ENCODE measurements around the gene MAX.

MAX gene

DNA sequence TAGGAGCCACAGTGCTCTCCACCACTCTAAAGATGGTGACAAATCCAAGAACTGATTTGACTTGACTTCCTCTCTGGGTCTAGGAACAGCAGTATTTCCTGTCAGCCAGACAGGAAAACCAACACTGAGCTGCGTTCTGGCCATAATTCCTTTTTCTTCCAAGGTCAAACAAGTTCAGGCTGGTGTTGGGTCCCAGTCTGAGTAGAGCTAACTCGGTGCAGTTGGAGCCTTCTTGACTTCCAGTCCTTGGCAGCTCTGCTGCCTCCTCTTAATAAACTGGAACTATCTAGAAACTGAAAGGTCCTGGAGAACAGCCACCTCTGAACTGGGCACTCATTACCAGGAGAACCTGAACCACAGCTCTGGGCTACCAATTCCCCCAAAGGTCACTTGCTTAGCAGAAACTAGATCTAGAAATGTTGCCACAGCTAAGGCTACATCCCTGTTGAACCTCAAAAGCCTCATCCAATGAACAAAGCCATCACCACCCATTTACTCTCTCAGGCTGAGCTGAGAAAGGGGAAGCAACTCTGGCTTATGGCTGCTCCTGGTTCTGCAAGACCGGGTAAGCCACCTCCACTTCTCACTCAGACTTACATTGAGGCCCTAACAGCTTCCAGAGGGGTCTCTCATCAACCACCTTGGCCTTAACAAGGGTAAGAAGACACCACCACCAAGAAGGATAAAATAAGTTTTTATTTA, 27.7 kb downstream of the MAX start:
- Histone ChIP-seq H3K27me3 (replicated peaks; ENCODE audit: insufficient read depth, low read length) (no peaks in the 10 kb centered on the region), H3K4me1 (ENCODE audit: low read length) (peaks cover 4% of the 10 kb centered on the region; the same call in 1 of the 2 replicates), H3K9me2 (replicated peaks; ENCODE audit: insufficient read depth, low read length) (no peaks in the 10 kb centered on the region), H3K9ac (ENCODE audit: low read length) (no peak overlapping the region), H3K79me2 (ENCODE audit: low read length) (no peaks in the 10 kb centered on the region), H4K20me1 (ENCODE audit: insufficient read depth, low read length) (no peaks in the 10 kb centered on the region), H3F3A (ENCODE audit: insufficient read depth, low read length) (peaks cover 6% of the 10 kb centered on the region), H3K4me2 (ENCODE audit: low read depth, low read length) (no peak overlapping the region), H3K4me3 (ENCODE audit: low read length) (no peak overlapping the region), H3K27ac (ENCODE audit: low read length) (no peak overlapping the region), H3K9me3 (replicated peaks; ENCODE audit: insufficient read depth, low read length) (no peaks in the 10 kb centered on the region), H3K36me3 (replicated peaks; ENCODE audit: insufficient read depth, low read length) (no peaks in the 10 kb centered on the region), H2AFZ (ENCODE audit: low read length) (no peak overlapping the region)
- TF ChIP-seq, protein P1, sequence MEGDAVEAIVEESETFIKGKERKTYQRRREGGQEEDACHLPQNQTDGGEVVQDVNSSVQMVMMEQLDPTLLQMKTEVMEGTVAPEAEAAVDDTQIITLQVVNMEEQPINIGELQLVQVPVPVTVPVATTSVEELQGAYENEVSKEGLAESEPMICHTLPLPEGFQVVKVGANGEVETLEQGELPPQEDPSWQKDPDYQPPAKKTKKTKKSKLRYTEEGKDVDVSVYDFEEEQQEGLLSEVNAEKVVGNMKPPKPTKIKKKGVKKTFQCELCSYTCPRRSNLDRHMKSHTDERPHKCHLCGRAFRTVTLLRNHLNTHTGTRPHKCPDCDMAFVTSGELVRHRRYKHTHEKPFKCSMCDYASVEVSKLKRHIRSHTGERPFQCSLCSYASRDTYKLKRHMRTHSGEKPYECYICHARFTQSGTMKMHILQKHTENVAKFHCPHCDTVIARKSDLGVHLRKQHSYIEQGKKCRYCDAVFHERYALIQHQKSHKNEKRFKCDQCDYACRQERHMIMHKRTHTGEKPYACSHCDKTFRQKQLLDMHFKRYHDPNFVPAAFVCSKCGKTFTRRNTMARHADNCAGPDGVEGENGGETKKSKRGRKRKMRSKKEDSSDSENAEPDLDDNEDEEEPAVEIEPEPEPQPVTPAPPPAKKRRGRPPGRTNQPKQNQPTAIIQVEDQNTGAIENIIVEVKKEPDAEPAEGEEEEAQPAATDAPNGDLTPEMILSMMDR (IDR thresholded peaks at IDR 0.05; ENCODE audit: low read length) = no peak
- TF ChIP-seq EZH2phosphoT487 (IDR thresholded peaks at IDR 0.05; ENCODE audit: low read length) (no peak), EZH2 (optimal IDR thresholded peaks at IDR 0.05; ENCODE audit: low read depth, low read length) (no peak)
- DNase-seq = no peak

DNA sequence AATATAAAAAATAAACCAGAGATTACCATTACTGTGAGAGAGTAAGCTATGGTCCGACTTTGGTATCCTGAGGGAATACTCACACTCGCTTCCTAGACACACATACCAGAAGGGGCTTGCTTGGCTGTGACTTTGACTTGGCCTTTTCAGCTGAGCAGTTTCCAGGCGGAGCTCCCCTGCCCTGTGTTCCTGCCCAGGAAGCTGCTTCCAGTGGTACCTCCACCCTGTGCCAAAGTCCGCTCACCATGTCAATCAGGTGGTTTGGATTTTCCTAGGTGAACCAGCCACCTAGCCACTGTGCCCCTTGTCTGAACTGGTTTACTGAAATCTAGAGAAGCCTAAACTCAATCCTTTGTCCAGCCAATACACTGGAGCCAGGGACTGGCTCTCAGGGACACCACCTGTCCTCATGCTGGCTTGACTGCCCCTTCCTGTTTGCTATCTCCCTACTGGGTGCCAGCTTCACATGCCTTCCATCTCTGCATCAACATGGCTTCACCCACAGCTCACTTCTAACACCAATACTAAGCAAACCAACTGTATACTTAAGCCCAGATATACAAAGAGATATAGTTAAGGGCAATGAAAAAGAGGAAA, 28.6 kb downstream of the MAX start:
- Histone ChIP-seq H4K20me1 (ENCODE audit: insufficient read depth, low read length) (no peaks in the 10 kb centered on the region), H3K4me1 (ENCODE audit: low read length) (peaks cover 4% of the 10 kb centered on the region; the same call in 1 of the 2 replicates), H3K27ac (ENCODE audit: low read length) (no peak overlapping the region), H3K36me3 (replicated peaks; ENCODE audit: insufficient read depth, low read length) (no peaks in the 10 kb centered on the region), H3K4me3 (ENCODE audit: low read length) (no peak overlapping the region), H3K9ac (ENCODE audit: low read length) (no peak overlapping the region), H3K79me2 (ENCODE audit: low read length) (no peaks in the 10 kb centered on the region), H3K4me2 (ENCODE audit: low read depth, low read length) (no peak overlapping the region), H3F3A (ENCODE audit: insufficient read depth, low read length) (peaks cover 6% of the 10 kb centered on the region), H3K27me3 (replicated peaks; ENCODE audit: insufficient read depth, low read length) (no peaks in the 10 kb centered on the region), H3K9me3 (replicated peaks; ENCODE audit: insufficient read depth, low read length) (no peaks in the 10 kb centered on the region), H2AFZ (ENCODE audit: low read length) (no peak overlapping the region), H3K9me2 (replicated peaks; ENCODE audit: insufficient read depth, low read length) (no peaks in the 10 kb centered on the region)
- TF ChIP-seq EZH2 (optimal IDR thresholded peaks at IDR 0.05; ENCODE audit: low read depth, low read length) = no peak
- TF ChIP-seq EZH2phosphoT487 (IDR thresholded peaks at IDR 0.05; ENCODE audit: low read length) = no peak
- TF ChIP-seq, protein P1 (IDR thresholded peaks at IDR 0.05; ENCODE audit: low read length) = no peak
- no peak for DNase-seq

DNA sequence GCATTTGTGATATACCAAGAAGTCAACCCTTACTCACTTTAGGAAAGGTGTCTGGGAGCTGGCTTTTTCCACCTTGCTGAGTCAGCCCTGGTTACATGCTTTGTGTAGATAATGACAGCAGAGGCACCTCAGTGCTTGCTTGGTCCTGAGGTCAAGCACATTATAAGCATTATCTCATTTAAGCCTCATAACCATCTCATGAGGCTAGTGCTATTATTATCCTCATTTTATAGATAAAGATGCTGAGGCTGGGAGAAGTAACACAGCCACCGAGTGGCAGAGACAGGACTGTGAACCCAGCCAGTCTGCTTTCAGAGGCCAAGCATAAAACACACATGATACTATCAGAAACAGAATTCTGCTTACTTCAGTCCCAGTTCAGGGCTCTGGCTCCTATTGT, 29.4 kb downstream of the MAX start:
- Histone ChIP-seq H3K27ac (ENCODE audit: low read length) (no peak overlapping the region), H3K4me1 (ENCODE audit: low read length) (peaks cover 4% of the 10 kb centered on the region; the same call in 1 of the 2 replicates), H3K9me2 (replicated peaks; ENCODE audit: insufficient read depth, low read length) (no peaks in the 10 kb centered on the region), H2AFZ (ENCODE audit: low read length) (no peak overlapping the region), H3K9me3 (replicated peaks; ENCODE audit: insufficient read depth, low read length) (no peaks in the 10 kb centered on the region), H3K4me3 (ENCODE audit: low read length) (no peak overlapping the region), H3K9ac (ENCODE audit: low read length) (no peak overlapping the region), H3K36me3 (replicated peaks; ENCODE audit: insufficient read depth, low read length) (no peaks in the 10 kb centered on the region), H3K79me2 (ENCODE audit: low read length) (no peaks in the 10 kb centered on the region), H3F3A (ENCODE audit: insufficient read depth, low read length) (peaks cover 6% of the 10 kb centered on the region), H4K20me1 (ENCODE audit: insufficient read depth, low read length) (no peaks in the 10 kb centered on the region), H3K4me2 (ENCODE audit: low read depth, low read length) (no peak overlapping the region), H3K27me3 (replicated peaks; ENCODE audit: insufficient read depth, low read length) (no peaks in the 10 kb centered on the region)
- no peak for DNase-seq
- TF ChIP-seq, protein P1 (IDR thresholded peaks at IDR 0.05; ENCODE audit: low read length) = no peak
- TF ChIP-seq EZH2phosphoT487 (IDR thresholded peaks at IDR 0.05; ENCODE audit: low read length) (no peak), EZH2 (optimal IDR thresholded peaks at IDR 0.05; ENCODE audit: low read depth, low read length) (no peak)

All from MM.1S (cell line).